ENCODE measurements around the gene FOXM1.

GRCh38 chr12:2912216-2912575 is 35.2 kb upstream of the FOXM1 start:
- TF ChIP-seq CTCF (IDR thresholded peaks at IDR 0.05; ENCODE audit: low read depth, low read length, poor library complexity, severe bottlenecking) (no peak), EZH2phosphoT487 (IDR thresholded peaks at IDR 0.05; ENCODE audit: borderline replicate concordance, low read length) (no peak)
